Hematopoietic multipotent progenitor cell treated with erythropoietin and hydrocortisone succinate and interleukin-3 and kit ligand, for 15 days (in vitro differentiated cells): ENCODE data around the gene MAU2.

Experiments used
- DNase-seq: peaks from one replicate; pipeline ENCODE4 v3.0.0-alpha.2; 2015; ENCODE audit warnings: low spot score

Gene MAU2

GRCh38 chr19:19308373-19308772, 12.3 kb upstream of the MAU2 start:
- no peak for DNase-seq

- no peak for DNase-seq
These were observed 5.2 kb upstream of the MAU2 start for GRCh38 chr19:19315444-19315843.

- DNase-seq, result no peak
These were observed 4.5 kb upstream of the MAU2 start for GRCh38 chr19:19316082-19316481.

- peak; percentile 39 for DNase-seq
These were observed 783 bp upstream of the MAU2 start for GRCh38 chr19:19319732-19320360.

GRCh38 chr19:19321141-19321577, 530 bp downstream of the MAU2 start:
- DNase-seq, result peak; percentile 21

DNA sequence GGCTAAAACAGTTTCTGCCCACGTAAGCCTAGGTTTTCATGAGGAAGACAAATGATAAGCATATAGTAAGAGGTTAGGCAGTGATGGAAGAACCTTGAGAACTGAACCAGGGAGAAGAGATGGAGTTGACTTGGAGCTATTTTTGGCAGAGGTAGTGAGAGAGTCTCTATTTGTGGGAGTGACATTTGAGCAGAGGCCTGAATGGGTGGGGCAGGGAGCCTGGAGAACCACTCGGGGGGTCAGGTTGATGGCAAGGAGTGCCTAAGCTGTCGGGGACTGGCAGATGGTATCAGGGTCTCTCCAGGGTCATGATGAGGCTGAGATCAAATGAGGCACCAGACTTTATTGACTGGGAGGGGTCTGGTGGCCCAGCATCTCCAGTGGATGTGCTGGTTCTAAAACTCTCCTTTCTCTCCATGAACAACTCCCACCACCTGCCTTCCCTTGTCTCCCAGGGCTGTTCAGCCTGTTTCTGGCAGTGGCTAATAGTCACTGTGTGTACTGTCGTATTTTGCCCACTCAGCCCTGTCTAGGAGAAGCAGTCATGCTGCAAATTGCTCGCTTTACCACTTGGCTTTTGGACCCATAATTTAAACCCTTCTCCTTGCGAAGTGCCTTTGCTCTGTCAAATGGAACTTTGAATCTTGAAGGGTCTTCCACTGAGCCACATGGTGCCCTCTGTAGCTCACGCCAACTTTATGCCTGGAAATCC, 3.6 kb downstream of the MAU2 start:
- no peak for DNase-seq

GRCh38 chr19:19327672-19328071, 7.0 kb downstream of the MAU2 start:
- no peak for DNase-seq

DNA sequence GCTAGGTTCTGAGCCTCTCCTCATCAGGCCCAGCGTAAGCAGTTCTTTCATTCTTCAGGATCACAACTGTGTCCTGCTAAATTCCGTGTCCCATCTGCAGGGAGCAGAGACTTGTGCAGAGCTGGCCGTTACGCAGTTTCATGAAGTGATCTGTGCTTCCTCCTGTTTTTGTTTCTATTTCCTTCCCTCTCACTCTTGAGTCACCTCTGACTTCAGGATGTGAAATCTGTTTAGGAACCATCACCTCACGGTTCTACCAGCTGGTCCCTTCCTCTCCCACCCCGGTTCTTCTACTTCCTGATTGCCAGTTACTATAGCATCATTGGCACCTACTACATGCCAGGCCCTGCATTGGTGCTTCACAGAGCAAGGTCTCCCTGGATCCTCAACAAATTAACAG, 8.5 kb downstream of the MAU2 start:
- DNase-seq, result no peak

DNA sequence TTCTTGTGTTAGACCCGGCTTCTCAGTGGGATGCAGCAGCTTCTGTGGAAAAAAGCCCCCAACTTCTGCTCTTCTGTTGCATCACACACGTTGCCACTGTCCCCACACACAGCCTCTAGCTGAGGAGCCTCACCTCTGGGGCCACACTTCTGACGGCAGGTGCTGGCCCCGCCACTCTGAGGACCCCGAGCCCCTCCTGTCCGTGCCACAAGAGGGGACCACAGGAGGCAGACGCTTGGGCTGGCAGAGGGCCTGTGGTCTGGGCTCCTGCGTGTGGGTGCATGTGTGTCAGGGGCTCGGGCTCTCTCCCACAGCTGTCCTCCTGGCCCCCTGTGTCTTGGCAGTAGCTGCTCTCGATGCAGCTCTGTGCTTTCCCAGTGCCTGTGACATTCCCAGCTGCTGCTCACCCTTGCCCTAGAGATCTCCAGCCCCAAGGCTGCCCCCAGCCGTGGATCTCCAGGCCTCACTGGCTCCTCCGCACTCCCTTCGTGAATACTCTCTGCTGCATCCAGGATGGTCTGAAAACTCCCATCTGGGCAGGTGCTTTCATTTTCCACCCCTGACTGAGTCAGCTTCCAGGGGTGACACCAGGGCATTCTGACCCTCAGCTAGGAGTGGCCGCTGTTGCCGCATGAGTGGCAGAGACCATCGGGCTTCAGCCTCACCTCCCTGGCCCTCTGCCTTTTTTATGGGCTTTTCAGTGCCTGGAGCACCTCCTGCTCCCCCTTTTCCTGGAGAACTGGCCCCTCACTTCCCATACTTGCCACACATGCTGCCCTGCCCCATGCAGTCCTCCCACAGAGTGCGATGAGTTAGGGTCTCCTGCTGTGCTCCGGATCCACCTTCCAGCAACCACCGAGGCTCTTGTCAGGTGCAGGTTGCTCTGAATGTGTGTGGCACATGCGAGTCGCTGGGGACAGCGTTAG, 13.7 kb downstream of the MAU2 start:
- no peak for DNase-seq

DNA sequence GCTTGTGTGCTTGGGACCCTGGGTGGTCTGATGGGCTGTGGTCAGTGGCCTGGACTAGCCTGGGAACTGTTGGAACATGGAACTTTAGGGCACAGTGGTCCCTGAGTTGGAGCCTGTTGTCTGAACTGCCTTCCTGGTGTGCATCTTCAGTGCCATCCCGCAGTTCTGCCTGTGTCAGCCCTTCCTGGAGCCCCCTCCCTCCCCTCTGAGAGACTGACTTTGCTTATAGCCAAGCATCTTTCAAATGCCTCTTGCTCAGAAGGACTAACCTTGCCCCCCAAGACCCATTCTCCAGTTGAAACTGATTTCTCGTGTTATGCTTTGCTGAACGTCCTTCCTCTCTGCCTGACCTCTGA, 14.3 kb downstream of the MAU2 start:
- no peak for DNase-seq

GRCh38 chr19:19335408-19336158, 15.0 kb downstream of the MAU2 start:
- no peak for DNase-seq

DNA sequence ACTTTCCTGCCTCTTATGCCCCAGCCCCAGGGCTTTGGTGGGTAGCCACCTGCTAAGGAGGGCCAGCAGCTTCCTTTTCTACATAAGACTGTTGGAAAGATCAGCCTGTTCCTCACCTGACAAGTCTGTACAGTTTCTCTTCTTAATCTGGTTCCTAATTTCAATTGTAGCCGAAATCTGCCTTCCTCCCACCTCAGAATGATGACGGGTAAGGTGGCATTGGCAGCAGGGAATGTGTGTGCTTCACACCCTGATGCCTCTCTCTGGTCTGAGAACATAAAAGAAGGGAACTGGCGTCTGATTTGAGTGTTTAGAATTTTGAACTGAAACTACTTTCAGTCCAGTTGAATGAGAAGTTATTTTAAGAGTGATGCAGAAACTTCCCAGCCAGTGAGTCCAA, 16.0 kb downstream of the MAU2 start:
- DNase-seq, result no peak

- DNase-seq, result no peak
These were observed 16.5 kb downstream of the MAU2 start for GRCh38 chr19:19337120-19337519.

GRCh38 chr19:19338082-19338481, 17.5 kb downstream of the MAU2 start:
- no peak for DNase-seq

GRCh38 chr19:19341026-19341425, 20.4 kb downstream of the MAU2 start:
- DNase-seq, result no peak

DNA sequence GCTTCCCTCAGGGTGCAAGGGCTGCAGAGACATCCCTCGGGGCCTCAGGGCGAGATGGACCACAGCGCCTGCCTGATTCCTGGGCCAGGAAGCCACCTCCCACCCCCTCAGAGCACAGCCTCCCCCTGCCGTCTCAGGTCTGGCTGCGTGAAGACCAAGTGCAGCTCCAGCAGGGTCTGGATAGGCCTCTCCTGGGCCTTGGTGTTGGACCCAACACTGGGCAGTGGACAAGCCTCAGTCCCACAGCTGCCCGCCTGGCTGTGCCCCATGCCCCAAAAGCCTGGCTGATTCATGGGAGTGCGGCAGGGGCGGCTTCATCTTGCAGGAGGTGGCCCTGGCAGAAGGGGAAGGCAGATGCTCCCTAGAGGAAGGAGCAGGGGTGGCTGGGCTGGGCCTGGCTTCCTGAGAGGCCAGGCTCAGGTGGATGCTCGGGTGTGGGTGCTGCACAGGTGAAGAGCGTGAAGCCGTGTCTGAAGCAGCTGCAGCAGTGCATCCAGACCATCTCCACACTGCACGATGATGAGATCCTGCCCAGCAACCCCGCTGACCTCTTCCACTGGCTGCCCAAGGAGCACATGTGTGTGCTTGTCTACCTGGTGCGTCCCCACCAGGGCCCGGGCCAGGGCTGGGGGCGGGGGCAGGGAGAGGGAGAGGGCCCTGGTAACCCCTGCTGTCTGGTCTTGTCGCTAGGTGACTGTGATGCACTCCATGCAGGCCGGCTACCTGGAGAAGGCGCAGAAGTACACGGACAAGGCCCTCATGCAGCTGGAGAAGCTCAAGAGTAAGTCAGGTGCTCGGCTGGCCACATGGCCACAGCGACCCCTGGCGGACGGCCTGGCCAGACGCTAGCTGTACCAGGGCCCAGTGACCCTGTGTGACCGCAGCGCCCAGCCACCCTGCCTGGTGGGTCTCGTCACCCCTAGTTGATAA, 21.7 kb downstream of the MAU2 start:
- peak; percentile 60 for DNase-seq

- DNase-seq, result no peak
These were observed 22.4 kb downstream of the MAU2 start for GRCh38 chr19:19343016-19343362.

GRCh38 chr19:19343762-19344161, 23.1 kb downstream of the MAU2 start:
- no peak for DNase-seq

DNA sequence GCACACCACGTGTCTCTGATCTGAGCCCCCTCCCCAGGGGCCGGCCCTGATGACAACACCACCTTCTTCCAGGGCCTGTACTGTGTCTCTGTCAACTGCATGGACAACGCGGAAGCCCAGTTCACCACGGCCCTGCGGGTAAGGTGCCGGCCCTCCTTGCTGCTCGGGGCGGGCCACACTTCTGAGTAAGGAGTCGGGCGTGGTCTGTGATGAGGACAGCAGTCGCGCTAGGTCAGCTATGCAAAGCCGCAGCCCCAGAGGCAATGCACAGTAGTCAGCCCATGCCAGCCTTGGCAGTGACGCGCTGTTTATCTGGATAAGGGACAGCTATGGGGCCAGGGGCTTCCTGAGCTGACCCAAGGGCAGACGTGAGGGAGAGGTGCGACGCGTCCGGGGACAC, 24.6 kb downstream of the MAU2 start:
- no peak for DNase-seq

- no peak for DNase-seq
These were observed 25.3 kb downstream of the MAU2 start for GRCh38 chr19:19345970-19346369.
